MM.1S (cell line): ENCODE results near the gene GPC1.

Source experiments
- EZH2 ChIP-seq: fragments of 300-600 bp; sonication (generic); optimal IDR thresholded peaks from 2 replicates; pipeline ENCODE3; 2017; ENCODE audit warnings: low read depth, mild to moderate bottlenecking, antibody characterized with exemption, low read length, mixed read lengths
- EZH2phosphoT487 ChIP-seq: fragments of 300-600 bp; sonication (generic); IDR thresholded peaks from 2 replicates; pipeline ENCODE4 v1.6.1; 2018; ENCODE audit warnings: antibody characterized with exemption, low read length
- TF ChIP-seq, protein P1 (sequence below): fragments of 300-600 bp; sonication (generic); IDR thresholded peaks from 2 replicates; pipeline ENCODE4 v1.5.1; 2016; ENCODE audit warnings: antibody characterized with exemption, low read length, mixed read lengths

DNA sequence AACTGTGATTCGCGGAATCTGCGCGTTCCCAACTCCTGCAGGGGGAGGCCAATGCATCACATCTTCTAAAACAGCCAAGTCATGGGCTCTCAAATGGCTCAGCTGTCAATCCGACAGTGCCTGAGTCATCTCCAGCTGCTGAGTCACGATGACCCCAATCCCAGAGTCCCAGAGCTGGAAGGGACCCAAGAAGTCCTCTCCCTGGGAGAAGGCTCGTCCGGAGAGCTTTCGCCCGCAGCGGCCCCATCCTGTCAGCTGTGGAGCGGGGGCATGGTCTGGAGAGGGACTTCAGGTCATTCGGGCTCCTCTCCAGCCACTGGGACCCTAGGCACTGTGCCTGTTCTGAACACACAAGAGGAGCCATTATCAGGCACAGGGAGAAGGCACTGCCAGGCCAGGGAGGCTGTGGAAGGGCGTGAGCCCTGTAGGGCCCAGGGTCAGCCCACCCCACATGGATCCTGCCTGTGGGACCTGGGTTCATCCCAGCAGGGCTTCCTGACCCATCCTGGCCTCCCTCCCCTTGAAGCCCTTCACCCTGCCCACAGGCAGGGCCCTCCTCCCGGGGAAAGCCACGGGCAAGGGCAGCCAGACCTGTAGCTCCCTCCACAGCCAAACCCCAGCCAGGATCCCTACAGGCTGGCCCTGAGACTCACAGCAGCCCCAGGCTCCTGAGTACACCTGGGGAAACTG is 47.6 kb upstream of the GPC1 start:
- TF ChIP-seq, protein P1, sequence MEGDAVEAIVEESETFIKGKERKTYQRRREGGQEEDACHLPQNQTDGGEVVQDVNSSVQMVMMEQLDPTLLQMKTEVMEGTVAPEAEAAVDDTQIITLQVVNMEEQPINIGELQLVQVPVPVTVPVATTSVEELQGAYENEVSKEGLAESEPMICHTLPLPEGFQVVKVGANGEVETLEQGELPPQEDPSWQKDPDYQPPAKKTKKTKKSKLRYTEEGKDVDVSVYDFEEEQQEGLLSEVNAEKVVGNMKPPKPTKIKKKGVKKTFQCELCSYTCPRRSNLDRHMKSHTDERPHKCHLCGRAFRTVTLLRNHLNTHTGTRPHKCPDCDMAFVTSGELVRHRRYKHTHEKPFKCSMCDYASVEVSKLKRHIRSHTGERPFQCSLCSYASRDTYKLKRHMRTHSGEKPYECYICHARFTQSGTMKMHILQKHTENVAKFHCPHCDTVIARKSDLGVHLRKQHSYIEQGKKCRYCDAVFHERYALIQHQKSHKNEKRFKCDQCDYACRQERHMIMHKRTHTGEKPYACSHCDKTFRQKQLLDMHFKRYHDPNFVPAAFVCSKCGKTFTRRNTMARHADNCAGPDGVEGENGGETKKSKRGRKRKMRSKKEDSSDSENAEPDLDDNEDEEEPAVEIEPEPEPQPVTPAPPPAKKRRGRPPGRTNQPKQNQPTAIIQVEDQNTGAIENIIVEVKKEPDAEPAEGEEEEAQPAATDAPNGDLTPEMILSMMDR = no peak
- TF ChIP-seq EZH2 (no peak), EZH2phosphoT487 (no peak)
